NK-92 (cell line): ENCODE measurements around the gene TOX4.
"Not testable (repeated sequence)": the region's sequence is repeated elsewhere in the genome, so short reads cannot be mapped to it uniquely, and the experiment has no call there.

Experiments used
- DNase-seq: peaks from one replicate; lab custom pipeline; 2025; ENCODE audit not compliant: unreplicated experiment; lab: John Stamatoyannopoulos, UW

The TOX4 gene

DNA sequence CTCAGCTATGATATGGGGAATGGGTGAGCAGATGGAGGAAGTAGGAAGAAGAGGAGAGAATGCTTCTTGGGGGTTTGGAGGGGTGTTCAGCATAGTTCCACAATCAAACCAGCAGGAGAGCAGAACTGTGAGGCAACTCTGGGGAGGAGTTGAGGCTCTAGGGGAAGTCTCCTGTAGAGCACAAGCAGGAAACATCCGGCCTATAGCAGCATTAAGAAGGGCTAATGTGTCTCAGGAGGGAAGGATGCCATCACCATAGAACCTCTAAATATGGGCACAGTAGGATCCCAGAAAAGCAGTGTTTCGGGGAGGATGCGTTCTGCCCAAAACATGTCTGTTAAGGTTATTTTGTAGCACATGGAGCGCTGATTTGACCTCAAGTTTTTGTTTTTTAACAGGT is 57.6 kb downstream of the TOX4 start:
- DNase-seq, result no peak

DNA sequence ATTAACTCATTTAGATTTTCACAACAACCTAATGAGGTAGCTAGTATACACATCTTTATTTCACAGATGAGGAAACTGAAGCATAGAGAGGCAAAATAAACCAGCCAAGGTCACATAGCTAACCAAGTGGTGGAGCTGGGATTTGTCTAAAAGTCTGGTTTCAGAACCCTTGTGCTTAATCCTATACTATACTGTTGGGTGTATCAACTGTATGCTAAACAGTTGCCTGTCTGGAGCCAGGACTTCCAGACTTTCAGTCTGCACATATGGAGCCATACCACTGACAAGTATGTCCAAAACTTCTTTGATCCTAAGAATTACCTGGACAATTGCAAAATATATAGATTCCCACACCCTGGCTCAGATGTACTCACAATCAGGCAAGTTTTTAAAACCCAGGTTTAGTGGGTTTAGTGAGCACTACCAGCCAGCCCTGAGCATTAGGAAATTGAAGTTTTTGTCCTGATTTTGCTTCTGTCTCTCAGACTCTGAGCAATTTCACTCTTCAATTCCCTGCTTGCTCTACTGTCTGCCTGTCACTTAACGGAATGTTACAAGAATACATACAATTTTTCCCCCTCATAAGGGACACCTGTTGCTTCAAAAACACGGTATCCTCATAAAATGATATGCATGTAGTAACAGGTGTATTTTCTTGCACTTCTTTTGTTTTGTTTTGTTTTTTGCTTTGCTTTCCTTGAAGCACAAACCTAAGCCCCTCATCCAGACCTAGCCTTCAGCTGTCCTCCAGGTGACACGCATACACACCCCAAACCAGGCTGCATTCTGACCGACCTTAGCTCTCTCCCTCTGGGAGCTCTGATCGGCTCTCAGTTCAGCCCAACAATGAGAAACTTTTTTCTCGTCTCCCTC is 58.8 kb downstream of the TOX4 start:
- no peak for DNase-seq

DNA sequence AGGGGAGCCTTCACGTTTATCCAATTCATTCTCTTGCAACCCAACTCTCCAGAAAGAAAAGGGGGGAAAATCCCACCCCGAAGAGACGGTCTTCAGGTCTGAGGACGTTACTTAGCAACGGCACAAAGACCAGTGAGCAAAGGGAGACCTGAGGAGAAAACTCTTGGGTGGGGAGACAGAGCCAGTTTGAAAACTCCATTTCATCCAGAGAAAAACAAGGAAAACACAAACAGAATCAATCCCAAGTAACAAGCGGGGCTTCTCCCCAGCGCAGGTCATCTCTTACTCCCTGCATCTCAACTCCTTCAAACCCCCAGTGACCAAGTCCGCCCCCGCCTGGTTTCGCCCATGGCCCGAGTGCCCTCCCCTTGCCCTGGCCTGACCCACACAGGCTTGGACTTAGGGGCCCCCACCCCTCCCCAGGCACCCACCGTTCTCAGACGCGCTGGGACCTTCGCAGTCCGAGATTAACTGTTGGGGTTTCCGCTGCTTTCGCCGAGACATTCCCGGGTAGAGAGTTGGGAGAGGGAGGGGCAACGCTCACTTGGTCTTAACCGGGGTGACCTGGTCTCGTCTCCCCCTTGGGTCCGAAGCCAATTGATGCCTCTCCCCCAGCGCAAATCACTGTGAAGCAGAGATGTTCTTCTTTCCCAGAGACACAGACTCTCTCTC is 59.6 kb downstream of the TOX4 start:
- DNase-seq, result no peak

DNA sequence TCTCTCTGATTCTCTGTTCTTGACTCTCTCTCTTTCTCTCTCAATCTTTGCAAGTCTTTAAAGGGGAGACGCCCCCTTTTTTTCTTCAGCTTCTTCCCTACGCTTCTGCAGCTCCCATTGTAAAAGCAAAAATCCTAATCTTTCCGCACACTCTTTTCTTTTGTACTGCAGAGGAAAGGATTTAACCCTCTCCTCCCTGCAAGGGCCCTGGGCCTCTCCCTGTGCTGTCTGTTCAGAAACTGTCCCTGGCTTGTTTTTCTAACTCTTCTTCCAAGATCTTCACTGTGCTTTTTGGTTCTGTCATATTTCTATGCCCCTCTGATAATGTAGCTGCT is 60.1 kb downstream of the TOX4 start:
- DNase-seq, result no peak

DNA sequence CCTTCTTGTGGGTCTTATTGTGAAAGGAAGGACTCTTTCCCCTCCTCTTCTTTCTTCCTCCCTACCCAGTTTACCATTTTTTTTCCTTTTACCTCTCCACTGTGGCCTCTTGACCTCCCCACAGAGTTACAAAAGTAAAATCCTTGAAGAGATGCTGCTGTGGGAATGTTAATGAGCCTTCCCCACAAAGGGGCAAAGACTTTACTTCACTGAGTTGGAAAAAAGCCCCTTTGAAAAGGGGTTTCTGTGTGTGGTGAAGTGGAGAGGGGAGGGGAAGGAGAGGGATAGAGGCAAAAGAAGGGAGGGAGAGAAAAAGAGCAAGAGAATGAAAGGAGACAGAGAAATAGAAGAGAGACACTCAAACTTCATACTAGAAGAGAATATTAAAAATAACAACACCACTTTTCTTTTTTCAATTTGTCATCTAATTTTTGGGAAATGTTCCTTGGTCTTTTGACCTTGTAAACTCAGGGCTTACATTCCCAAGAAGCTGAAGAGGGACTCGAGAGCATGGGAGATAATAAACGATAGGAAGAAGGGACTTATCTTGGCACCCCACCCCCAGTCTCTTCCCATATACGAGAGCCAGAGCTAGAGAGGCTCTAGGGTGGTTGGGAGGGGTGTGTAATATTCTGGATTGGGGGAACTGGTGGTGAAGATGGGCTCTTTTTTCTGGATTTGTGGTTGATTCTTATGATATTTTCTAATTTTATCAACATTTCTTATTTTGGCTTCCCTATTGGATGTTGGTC is 62.4 kb downstream of the TOX4 start:
- no peak for DNase-seq

DNA sequence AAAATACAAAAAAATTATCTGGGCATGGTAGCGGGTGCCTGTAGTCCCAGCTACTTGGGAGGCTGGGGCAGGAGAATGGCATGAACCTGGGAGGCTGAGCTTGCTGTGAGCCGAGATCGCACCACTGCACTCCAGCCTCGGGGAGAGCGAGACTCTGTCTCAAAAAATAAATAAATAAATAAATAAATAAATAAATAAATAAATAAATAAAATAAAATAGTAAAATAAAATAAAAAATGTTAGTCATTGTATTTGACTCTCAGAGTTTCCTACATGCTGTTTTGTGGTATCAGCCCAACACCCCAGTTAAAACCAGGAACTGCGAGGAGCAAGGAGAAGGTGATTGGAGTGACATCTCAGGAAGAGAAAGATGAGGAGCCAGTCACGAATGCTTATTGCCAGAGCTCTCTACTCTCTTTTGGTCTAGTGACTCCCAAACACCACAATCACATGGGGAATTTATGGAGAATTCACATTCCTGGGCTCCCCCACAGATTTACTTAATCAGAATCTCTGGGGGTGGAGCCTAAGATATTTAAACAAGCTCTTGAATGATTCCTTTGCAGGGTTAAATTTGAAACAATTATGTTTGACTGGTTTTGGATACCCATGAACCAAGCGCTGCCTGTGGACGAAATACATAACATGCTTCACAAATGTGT is 64.5 kb downstream of the TOX4 start:
- no peak for DNase-seq

DNA sequence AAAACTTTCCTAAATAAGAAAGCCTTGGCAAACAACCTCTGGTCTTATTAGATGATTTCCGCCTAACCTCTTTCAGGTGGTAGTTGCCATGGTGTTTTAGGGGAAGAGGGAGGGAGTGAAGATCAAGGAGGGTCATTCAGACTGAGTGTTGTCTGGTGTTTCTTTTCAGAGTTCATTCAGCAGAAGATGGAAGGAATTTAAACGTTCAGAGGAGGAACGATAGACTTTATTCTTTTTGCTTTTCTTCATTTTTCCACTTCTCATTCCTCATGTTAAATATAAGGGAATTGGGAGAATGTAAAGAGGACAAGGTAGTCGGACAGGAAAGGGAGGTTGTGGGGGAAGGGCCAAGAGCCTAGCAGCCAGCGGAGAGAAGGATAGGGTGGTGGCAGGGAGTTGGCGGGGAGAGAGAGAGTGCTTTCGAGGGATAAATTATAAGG is 66.5 kb downstream of the TOX4 start:
- no peak for DNase-seq

DNA sequence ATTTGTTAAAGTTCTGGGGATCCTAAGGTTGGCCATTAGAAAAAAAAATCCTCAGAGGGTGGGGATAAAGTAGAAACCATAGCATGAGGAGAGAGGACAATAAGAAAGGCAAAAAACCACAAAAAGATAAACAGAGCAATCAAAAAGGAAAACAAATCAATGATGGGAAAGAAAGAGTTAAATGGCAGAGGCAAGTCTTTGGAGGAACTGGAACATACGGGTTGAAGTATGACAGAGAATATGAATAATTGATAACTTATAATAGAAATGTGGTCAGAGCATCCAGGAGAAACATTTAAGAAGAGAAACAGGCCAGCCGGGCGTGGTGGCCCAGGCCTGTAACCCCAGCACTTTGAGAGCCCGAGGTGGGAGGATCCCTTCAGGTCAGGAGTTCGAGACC is 67.0 kb downstream of the TOX4 start:
- DNase-seq, result no peak

DNA sequence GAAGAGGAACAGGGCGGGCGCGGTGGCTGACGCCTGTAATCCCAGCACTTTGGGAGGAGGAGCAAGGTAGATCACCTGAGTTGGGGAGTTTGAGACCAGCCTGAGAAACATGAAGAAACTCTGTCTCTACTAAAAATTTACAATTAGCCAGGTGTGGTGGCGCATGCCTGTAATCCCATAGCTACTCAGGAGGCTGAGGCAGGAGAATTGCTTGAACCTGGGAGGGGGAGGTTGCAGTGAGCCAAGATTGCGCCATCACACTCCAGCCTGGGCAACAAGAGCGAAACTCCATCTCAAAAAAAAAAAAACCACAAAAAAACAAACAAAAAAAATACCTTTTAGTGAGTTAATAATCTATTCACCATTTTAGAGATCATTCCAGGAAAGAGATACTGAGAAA is 67.6 kb downstream of the TOX4 start:
- not testable (repeated sequence) for DNase-seq
